Gastrocnemius medialis (tissue), 4 donors: ENCODE results near the gene SFMBT2.

Experiments
- CTCF ChIP-seq, 5 experiments: fragments of 450-650 bp in 3 of 5; fragments of 200-600 bp in 2 of 5; sonication (generic) in 2 of 5; IDR thresholded peaks in 4 of 5; conservative IDR thresholded peaks in 1 of 5; 1 replicate in 4 of 5; 2 replicates in 1 of 5; pipeline ENCODE4 v1.5.1; 2016 to 2019; ENCODE audit warnings: antibody characterized with exemption in 5 of 5, mild to moderate bottlenecking in 3 of 5, moderate library complexity in 3 of 5
- POLR2A ChIP-seq, 2 donors: fragments of 450-650 bp; IDR thresholded peaks; one replicate each; pipeline ENCODE4 v1.6.1; 2017; ENCODE audit warnings: antibody characterized with exemption in 2 of 2, mild to moderate bottlenecking in 2 of 2, moderate library complexity in 2 of 2

GRCh38 chr10:7192831-7193361 is 217.9 kb downstream of the SFMBT2 start:
- no peak for TF ChIP-seq CTCF (IDR thresholded peaks at IDR 0.05 in 4 of 5, conservative IDR thresholded peaks at IDR 0.05 in 1 of 5)
- no peak for TF ChIP-seq POLR2A (IDR thresholded peaks at IDR 0.05)
